K562 (cell line): ENCODE results near the gene MAP2K7. TPM values are rescaled to one million over a fixed set of nuclear protein-coding genes. Genes with fewer than 3 reads are reported as not detected.
A peak's percentile ranks its signal among the peaks of the same experiment; 100 is the strongest.

ENCODE experiments used
- NCOR1 ChIP-seq: fragments of 450-650 bp; IDR thresholded peaks from 2 replicates; pipeline ENCODE4 v1.6.1; 2016; ENCODE audit warnings: mild to moderate bottlenecking, moderate library complexity
- NRF1 ChIP-seq, 2 experiments: fragments of 450-650 bp; IDR thresholded peaks in 1 of 2; conservative IDR thresholded peaks in 1 of 2; 2 replicates each; pipeline ENCODE4 v1.6.1; 2014; ENCODE audit warnings: mild to moderate bottlenecking in 2 of 2
- SMC3 ChIP-seq: conservative IDR thresholded peaks from 2 replicates; pipeline ENCODE4 v1.6.1; 2011; ENCODE audit warnings: low read depth, low read length, improper control_type of control experiment; ENCODE audit not compliant: insufficient read depth
- SP2 ChIP-seq: IDR thresholded peaks from 2 replicates; pipeline ENCODE4 v1.6.1; 2011; ENCODE audit warnings: mild to moderate bottlenecking, low read depth, low read length, moderate library complexity; ENCODE audit not compliant: poor library complexity, severe bottlenecking; ENCODE audit errors: extremely low read depth
- ZNF121 ChIP-seq: sonication (generic); formaldehyde crosslinking; conservative IDR thresholded peaks from 2 replicates; pipeline ENCODE4 v1.8.0; 2022; ENCODE audit warnings: missing genetic modification reagents
- ZNF445 ChIP-seq: fragments of 250-450 bp; sonication (Bioruptor Pico); IDR thresholded peaks from 2 replicates; pipeline ENCODE4 v1.4.0; 2020; ENCODE audit warnings: low read depth, mild to moderate bottlenecking, moderate library complexity
- polyA plus RNA-seq, 8 experiments: library from polyadenylated mRNA; depleted of rRNA in 4 of 8; stranded (reverse) in 5 of 8; unstranded in 3 of 8; fragments of >200 nt; fragmentation: Nextera tagmentation in 2 of 8; fragmentation: Illumina TruSeq in 1 of 8; extraction: Ambion mirVana in 2 of 8; extraction: Trizol in 1 of 8; gene quantifications; 2 replicates each; pipeline versions ENCODE4 v1.2.1 to v1.2.3, GENCODE V29; 2011 to 2014; ENCODE audit warnings: inconsistent platforms in 1 of 8, missing spikeins in 1 of 8
- total RNA-seq, 7 experiments: library from RNA; depleted of rRNA in 6 of 7; stranded (reverse); fragments of >200 nt in 6 of 7; fragmentation: Illumina TruSeq in 2 of 7; extraction: Trizol in 2 of 7; gene quantifications; 2 replicates each; pipeline versions ENCODE4 v1.2.1 to v1.2.3, GENCODE V29; 2011 to 2021; ENCODE audit warnings: low replicate concordance in 1 of 7
- TF ChIP-seq, protein P1 (sequence below), 2 experiments: IDR thresholded peaks; 2 replicates each; pipeline ENCODE4 v1.6.1; 2011; ENCODE audit warnings: borderline replicate concordance in 1 of 2, control low read depth in 1 of 2, low read depth in 1 of 2, low read length in 1 of 2, mild to moderate bottlenecking in 1 of 2, mixed read lengths in 1 of 2, moderate library complexity in 1 of 2; ENCODE audit not compliant: insufficient read depth in 1 of 2, insufficient read length in 1 of 2, poor library complexity in 1 of 2, severe bottlenecking in 1 of 2; ENCODE audit errors: extremely low read depth in 1 of 2
- TF ChIP-seq, protein P2 (sequence below): fragments of 450-650 bp; IDR thresholded peaks from 2 replicates; pipeline ENCODE4 v1.6.1; 2016; ENCODE audit warnings: mild to moderate bottlenecking
- TF ChIP-seq, protein P3 (sequence below), 2 experiments: fragments of 450-650 bp; formaldehyde crosslinking in 1 of 2; IDR thresholded peaks; 2 replicates each; pipeline versions ENCODE4 v1.4.0 to v1.6.1; 2014 to 2020; ENCODE audit warnings: mild to moderate bottlenecking in 2 of 2, borderline replicate concordance in 1 of 2, low read depth in 1 of 2

Gene MAP2K7
- total and polyA plus RNA-seq, 9 of the 15 experiments (the other 6 are each of a cell fraction or from before 2014, with no cell fraction given), result 0.51 to 45.8 (median 14.1) TPM

DNA sequence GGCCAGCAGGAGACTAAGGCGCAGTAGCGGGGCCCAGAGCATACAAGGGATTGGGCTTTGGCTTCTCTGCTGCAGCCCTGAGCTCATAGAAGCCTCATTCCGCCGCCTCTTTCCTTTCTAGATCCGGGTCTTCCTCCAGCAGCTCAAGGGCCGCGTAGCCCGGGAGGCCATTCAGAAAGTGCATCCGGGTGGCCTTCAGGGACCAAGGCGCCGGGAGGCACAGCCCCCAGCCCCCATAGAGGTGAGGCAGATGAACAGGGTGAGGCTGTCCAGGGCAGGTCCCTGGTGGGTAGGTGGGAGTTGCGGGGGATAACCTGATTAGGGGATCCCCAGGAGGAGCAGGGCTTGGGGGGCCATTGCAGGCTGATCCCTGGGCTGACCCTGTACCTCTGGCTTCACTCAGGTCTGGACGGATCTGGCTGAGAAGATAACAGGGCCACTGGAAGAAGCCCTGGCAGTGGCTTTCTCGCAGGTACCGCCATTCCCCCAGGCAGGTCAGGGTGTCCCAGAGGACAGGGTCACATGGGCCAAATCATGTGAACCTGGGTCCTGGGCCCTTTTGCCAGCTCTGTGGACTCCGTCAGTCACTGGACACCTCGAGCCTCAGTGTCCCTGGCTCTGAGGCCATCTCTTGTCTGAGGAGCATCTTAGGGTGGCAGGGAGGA, 17.8 kb downstream of the MAP2K7 start (continued):
- TF ChIP-seq, protein P1, sequence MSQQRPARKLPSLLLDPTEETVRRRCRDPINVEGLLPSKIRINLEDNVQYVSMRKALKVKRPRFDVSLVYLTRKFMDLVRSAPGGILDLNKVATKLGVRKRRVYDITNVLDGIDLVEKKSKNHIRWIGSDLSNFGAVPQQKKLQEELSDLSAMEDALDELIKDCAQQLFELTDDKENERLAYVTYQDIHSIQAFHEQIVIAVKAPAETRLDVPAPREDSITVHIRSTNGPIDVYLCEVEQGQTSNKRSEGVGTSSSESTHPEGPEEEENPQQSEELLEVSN (IDR thresholded peaks at IDR 0.05; ENCODE audit: borderline replicate concordance in 1 of 2, extremely low read depth in 1 of 2, insufficient read depth in 1 of 2, insufficient read length in 1 of 2, low read depth in 1 of 2, low read length in 1 of 2, poor library complexity in 1 of 2, severe bottlenecking in 1 of 2), result peak in 1 of 2 experiments; percentile 7
- TF ChIP-seq NCOR1 (no peak), SP2 (no peak), SMC3 (0 out of 2 replicates have a peak, but pooled peaks have one; percentile 1), ZNF445 (CRISPR knock-in tag) (no peak), ZNF121 (CRISPR knock-in tag) (no peak), NRF1 (conservative IDR thresholded peaks at IDR 0.05 in 1 of 2, IDR thresholded peaks at IDR 0.05 in 1 of 2) (peak in 1 of 2 experiments; percentile 16; a peak in 1 of 4 replicates)
- TF ChIP-seq, protein P2, sequence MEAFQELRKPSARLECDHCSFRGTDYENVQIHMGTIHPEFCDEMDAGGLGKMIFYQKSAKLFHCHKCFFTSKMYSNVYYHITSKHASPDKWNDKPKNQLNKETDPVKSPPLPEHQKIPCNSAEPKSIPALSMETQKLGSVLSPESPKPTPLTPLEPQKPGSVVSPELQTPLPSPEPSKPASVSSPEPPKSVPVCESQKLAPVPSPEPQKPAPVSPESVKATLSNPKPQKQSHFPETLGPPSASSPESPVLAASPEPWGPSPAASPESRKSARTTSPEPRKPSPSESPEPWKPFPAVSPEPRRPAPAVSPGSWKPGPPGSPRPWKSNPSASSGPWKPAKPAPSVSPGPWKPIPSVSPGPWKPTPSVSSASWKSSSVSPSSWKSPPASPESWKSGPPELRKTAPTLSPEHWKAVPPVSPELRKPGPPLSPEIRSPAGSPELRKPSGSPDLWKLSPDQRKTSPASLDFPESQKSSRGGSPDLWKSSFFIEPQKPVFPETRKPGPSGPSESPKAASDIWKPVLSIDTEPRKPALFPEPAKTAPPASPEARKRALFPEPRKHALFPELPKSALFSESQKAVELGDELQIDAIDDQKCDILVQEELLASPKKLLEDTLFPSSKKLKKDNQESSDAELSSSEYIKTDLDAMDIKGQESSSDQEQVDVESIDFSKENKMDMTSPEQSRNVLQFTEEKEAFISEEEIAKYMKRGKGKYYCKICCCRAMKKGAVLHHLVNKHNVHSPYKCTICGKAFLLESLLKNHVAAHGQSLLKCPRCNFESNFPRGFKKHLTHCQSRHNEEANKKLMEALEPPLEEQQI, result no peak
- TF ChIP-seq, protein P3, sequence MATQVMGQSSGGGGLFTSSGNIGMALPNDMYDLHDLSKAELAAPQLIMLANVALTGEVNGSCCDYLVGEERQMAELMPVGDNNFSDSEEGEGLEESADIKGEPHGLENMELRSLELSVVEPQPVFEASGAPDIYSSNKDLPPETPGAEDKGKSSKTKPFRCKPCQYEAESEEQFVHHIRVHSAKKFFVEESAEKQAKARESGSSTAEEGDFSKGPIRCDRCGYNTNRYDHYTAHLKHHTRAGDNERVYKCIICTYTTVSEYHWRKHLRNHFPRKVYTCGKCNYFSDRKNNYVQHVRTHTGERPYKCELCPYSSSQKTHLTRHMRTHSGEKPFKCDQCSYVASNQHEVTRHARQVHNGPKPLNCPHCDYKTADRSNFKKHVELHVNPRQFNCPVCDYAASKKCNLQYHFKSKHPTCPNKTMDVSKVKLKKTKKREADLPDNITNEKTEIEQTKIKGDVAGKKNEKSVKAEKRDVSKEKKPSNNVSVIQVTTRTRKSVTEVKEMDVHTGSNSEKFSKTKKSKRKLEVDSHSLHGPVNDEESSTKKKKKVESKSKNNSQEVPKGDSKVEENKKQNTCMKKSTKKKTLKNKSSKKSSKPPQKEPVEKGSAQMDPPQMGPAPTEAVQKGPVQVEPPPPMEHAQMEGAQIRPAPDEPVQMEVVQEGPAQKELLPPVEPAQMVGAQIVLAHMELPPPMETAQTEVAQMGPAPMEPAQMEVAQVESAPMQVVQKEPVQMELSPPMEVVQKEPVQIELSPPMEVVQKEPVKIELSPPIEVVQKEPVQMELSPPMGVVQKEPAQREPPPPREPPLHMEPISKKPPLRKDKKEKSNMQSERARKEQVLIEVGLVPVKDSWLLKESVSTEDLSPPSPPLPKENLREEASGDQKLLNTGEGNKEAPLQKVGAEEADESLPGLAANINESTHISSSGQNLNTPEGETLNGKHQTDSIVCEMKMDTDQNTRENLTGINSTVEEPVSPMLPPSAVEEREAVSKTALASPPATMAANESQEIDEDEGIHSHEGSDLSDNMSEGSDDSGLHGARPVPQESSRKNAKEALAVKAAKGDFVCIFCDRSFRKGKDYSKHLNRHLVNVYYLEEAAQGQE (IDR thresholded peaks at IDR 0.05; ENCODE audit: borderline replicate concordance), result no peak
- TF ChIP-seq, protein P3 (CRISPR knock-in tag; IDR thresholded peaks at IDR 0.05; ENCODE audit: low read depth), result no peak
